ENCODE data around the gene C3orf20. TPM values are rescaled to one million over a fixed set of nuclear protein-coding genes. Genes with fewer than 3 reads are reported as not detected.

Gene C3orf20
- total and polyA plus RNA-seq, 9 of the 15 experiments (the other 6 are each of a cell fraction or from before 2014, with no cell fraction given): 0.04 TPM; not detected in 8

- FAIRE-seq (no peak), DNase-seq (ENCODE audit: extremely low read depth in 1 of 4, low spot score in 3 of 4) (peak in 1 of 4 experiments; percentile 6), ATAC-seq (no peak)
- H3K9me3 ChIP-seq (replicated peaks; ENCODE audit: control insufficient read depth, insufficient read depth, low read depth, low read length): no peaks in the 10 kb centered on the region
- TF ChIP-seq ZNF507 (tag; conservative IDR thresholded peaks at IDR 0.05) (no peak), KLF6 (CRISPR knock-in tag; IDR thresholded peaks at IDR 0.05; ENCODE audit: borderline replicate concordance) (no peak), ELF1 (tag; IDR thresholded peaks at IDR 0.05) (no peak), POLR3A (IDR thresholded peaks at IDR 0.05; ENCODE audit: borderline replicate concordance, extremely low read depth, insufficient read depth, insufficient read length) (no peak), USF1 (CRISPR knock-in tag; IDR thresholded peaks at IDR 0.05) (no peak), FOSL1 (tag; conservative IDR thresholded peaks at IDR 0.05) (no peak), POLR2A (conservative IDR thresholded peaks at IDR 0.05) (no peak), SOX6 (IDR thresholded peaks at IDR 0.05) (no peak), ZNF398 (CRISPR knock-in tag; IDR thresholded peaks at IDR 0.05) (no peak)
- no peaks in the 10 kb centered on the region for H3K79me2 ChIP-seq (ENCODE audit: control insufficient read depth, insufficient read depth, low read length)
- H4K20me1 ChIP-seq (replicated peaks; ENCODE audit: control insufficient read depth, insufficient read depth, low read length): peaks cover 3% of the 10 kb centered on the region; the same call in 1 of the 2 replicates
- ChIA-PET POLR2A (interaction anchor here (0.6 to 2.2 kb wide), 2 partner anchors 9 to 14 kb away, joined by 3 to 8 read pairs; no protein-coding TSS in a partner anchor), CTCF (ENCODE audit: low intra/inter-chr PET ratio) (no interaction called here)
- H3K4me3 ChIP-seq: no peak overlapping the region
- H3K9me1 ChIP-seq (ENCODE audit: control insufficient read depth, insufficient read depth, low read length): peaks cover 4% of the 10 kb centered on the region
- no TSS peak for BruUV-seq (replicated peaks)
- no peak overlapping the region for H3K4me2 ChIP-seq (ENCODE audit: insufficient read depth, low read length)
- intact Hi-C loops (cut with micrococcal nuclease): no loop called here
- H3K4me1 ChIP-seq (replicated peaks in 1 of 2; ENCODE audit: control insufficient read depth in 2 of 2, insufficient read depth in 2 of 2, low read length in 2 of 2): peaks cover 0 to 1% of the 10 kb centered on the region in 2 experiments; a peak in 2 of 5 replicates
- under 1% methylated on average over 9 of the region's 9 CpGs for WGBS (ENCODE audit: insufficient coverage, low coverage, missing lambda C conversion rate)
- H3K9ac ChIP-seq (ENCODE audit: insufficient read depth in 1 of 2, low read depth in 2 of 2, low read length in 2 of 2): no peak overlapping the region
- no peak overlapping the region for H2AFZ ChIP-seq (ENCODE audit: low read depth, low read length)
- no peak overlapping the region for H3K27ac ChIP-seq (ENCODE audit: extremely low read depth, low read depth, low read length)
- no peaks in the 10 kb centered on the region for H3K36me3 ChIP-seq (ENCODE audit: control insufficient read depth, insufficient read depth, low read length)
- in situ Hi-C loops (cut with MboI): no loop called here
- H3K27me3 ChIP-seq (ENCODE audit: control insufficient read depth in 2 of 2, insufficient read depth in 2 of 2, low read length in 2 of 2): peaks cover 30 to 83% of the 10 kb centered on the region in 2 experiments; a peak in 4 of 5 replicates
Measured at GRCh38 chr3:14767245-14768051, 92.5 kb downstream of the C3orf20 start.
